Stimulated activated CD4-positive, alpha-beta T cell treated with anti-CD3 and anti-CD28 coated beads, Interleukin-15, amount 100 ng/mL, for 1 hour (primary cell): ENCODE measurements around the gene ATXN1.

ENCODE experiments used
- DNase-seq, 2 donors: peaks; one replicate each; pipeline ENCODE4 v3.0.0-alpha.2; 2020; ENCODE audit warnings: low read depth in 1 of 2, low spot score in 1 of 2

The ATXN1 gene

GRCh38 chr6:16514249-16514648 is 247.0 kb downstream of the ATXN1 start:
- no peak for DNase-seq

- DNase-seq, result no peak
These were observed 248.5 kb downstream of the ATXN1 start for GRCh38 chr6:16512544-16513290.

- DNase-seq, result no peak
These were observed 249.4 kb downstream of the ATXN1 start for GRCh38 chr6:16511723-16512489.

GRCh38 chr6:16511040-16511660 is 250.1 kb downstream of the ATXN1 start:
- no peak for DNase-seq

DNA sequence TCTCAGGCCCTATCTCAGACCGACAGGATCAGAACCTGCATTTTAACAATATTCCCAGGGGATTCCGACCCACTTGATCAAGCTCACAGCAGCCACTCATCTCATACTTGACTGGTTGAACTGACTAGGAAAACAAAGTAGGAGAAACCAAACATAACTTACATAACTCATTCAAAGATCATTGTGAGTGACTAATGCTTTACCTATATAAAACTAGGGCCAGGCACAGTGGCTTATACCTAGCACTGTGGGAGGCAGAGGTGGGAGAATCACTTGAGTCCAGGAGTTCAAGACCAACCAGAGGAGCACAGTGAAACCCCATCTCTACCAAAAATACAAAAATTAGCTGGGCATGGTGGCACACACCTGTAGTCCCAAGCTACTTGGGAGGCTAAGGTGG is 251.0 kb downstream of the ATXN1 start:
- no peak for DNase-seq

GRCh38 chr6:16508959-16509358 is 252.3 kb downstream of the ATXN1 start:
- no peak for DNase-seq

DNA sequence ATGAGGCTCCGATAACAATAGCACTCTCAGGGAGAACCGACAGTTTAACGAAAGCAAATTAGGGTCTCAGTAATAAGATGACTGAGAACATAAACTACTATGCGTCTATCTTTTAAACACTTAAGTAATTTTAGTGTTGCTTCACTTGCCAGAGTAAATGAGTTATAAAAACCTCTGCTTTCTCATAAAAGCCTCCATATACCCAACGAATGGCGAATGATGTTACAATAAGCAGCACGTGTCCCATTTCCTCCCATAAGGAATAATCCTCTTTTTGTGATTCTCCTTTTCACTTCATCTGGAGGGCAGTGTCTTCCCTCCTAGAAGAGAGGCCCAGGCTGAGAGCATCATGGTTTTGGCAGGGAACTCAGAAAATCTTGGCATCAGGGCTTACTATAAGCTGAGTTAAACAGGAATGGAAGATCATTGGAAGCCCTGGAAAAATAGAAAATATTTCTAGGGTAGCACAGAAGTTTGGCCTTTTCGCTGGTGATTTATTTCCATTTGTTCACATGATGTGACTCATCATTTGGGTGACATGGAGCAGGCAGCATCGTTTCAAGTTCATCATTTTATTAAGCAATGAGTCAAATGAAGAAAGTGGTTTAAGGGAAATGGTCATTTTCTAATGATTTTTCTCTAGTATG is 255.4 kb downstream of the ATXN1 start:
- no peak for DNase-seq

DNA sequence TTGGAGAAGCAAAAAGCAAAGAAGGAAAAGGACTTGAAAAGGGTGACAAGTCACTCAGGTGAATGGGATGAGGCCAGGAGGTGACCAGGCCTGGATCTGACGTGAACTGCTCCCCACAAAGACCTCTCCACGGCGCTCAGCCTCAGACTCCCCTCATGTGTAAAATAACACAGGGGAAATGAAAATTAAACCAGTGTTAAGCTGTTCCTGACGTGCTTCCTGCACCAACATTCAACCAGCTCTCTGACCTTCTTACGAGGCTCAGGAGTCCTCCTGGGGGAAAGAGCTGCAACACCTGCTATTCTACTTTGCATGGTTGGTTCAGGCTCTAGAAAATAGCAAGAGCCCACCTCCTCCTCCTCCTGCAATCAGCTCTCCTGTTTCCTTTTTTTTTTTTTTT is 256.7 kb downstream of the ATXN1 start:
- no peak for DNase-seq

DNA sequence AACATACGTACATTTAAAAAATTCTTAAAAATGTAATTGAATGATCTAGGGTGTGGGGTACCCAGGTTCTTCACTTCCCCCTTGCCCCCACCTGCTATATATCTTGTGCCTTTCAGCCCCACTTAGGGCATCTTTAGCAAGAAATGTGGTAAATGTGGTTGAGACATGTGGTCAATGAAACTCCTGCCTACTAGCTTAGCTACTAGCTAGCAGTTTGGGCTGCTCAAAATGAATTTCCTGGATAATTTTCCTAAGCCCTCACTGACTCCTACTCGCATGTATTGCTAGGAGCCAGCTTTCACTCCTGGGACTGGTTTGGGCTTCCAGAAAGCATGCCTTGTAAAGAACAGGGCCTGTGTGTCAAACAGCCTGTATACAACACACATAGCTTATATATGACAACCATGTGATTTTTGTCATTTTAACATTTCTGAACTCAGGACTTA is 257.3 kb downstream of the ATXN1 start:
- no peak for DNase-seq

DNA sequence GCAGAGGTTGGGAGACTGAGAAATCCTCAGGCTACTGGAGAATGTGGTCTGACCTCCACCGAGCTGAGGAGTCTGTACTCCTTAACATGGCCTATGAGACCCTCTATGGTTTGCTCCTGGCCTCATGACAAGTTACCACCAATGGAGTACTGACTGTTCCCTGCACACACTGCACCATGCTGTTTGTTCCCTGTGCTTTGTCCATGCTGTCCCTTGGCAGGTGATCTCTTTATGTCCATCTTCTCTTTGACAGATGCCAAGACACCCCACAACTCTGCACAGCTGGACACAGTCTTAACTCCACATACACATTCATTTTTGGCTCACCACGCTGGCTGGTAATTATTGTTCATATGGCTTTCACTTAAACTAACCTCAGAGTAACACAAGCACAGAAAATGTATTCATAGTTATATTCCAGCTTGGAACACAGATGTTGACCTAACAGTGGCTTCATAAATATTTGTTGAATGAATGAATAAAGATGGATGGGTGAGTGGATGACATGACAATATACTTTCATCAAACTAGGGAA is 258.0 kb downstream of the ATXN1 start:
- DNase-seq, result no peak

- no peak for DNase-seq
These were observed 262.3 kb downstream of the ATXN1 start for GRCh38 chr6:16498957-16499356.

- no peak for DNase-seq
These were observed 263.0 kb downstream of the ATXN1 start for GRCh38 chr6:16498237-16498636.

- DNase-seq, result no peak
These were observed 264.1 kb downstream of the ATXN1 start for GRCh38 chr6:16496991-16497801.

DNA sequence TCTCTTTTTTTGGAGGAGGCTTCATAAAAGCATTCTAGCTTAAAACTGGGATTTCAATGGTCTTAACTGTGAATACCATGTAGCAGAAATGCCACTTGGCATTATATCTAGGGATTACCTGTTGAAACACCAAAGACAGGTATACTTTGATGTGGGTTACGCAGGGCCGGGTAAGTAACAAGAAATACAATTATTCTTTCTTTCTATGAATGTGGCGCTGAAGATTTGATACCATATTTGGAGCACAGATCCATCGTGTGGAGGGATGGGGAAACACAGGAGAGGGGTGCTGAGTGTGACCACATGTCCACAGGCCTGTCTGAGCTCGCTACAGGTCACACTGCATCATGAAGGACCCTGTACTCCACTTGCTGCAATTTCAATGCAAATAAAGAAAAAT is 265.1 kb downstream of the ATXN1 start:
- DNase-seq, result no peak

DNA sequence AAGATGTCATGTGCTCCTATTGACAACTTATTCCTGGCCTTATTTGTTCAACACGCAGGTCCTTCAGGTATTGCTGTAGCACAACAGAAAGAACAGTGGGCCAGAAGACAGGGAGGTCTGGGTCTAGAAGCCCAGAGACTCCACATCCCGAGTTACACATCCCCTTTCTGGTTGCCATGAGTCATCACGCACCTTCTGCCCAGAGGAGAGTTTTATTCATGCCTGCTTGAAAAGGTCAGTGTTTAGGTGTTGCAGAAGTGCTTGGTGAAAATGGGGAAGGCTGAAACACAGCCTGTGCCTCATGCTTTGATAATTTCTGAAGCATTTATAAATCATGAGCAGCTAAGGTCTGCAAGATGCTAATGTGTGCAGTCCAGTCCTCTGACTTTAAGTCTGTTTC is 266.5 kb downstream of the ATXN1 start:
- no peak for DNase-seq

DNA sequence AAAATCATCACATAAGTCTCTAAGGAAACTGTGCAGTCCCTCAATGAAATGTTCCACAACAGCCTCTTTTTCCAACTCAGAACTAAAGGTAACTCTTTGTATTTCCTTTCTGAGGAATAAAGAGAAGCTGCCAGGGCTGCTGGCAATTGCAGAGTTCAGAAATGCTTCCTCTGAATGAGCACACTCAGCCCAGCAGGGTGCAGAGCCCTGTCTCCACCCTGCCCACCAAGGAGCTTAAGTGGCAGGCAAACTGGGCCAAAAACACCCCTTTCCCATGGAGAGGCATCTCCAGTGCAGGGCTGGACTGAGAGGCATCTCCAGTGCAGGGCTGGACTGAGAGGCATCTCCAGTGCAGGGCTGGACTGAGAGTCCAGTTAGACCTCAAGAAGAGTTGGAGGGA is 267.5 kb downstream of the ATXN1 start:
- no peak for DNase-seq

GRCh38 chr6:16493112-16493511 is 268.1 kb downstream of the ATXN1 start:
- DNase-seq, result no peak

GRCh38 chr6:16491666-16492313 is 269.5 kb downstream of the ATXN1 start:
- DNase-seq, result no peak

- DNase-seq, result no peak
These were observed 270.6 kb downstream of the ATXN1 start for GRCh38 chr6:16490616-16491015.

GRCh38 chr6:16488813-16489212 is 272.4 kb downstream of the ATXN1 start:
- no peak for DNase-seq
